Gastroesophageal sphincter (tissue), 3 donors: ENCODE data around the gene SIRT1.

Source experiments
- CTCF ChIP-seq, 4 experiments: fragments of 200-600 bp in 2 of 4; fragments of 450-650 bp in 2 of 4; sonication (generic) in 1 of 4; IDR thresholded peaks; one replicate each; pipeline ENCODE4 v1.5.1; 2017 to 2019; ENCODE audit warnings: antibody characterized with exemption in 4 of 4, mild to moderate bottlenecking in 2 of 4, moderate library complexity in 2 of 4
- EP300 ChIP-seq: sonication (generic); formaldehyde crosslinking; IDR thresholded peaks from one replicate; pipeline ENCODE4 v1.6.1; 2017; ENCODE audit warnings: antibody characterized with exemption, mild to moderate bottlenecking
- POLR2A ChIP-seq, 2 donors: fragments of 450-650 bp; IDR thresholded peaks; one replicate each; pipeline ENCODE4 v1.6.1; 2017; ENCODE audit warnings: antibody characterized with exemption in 2 of 2, mild to moderate bottlenecking in 2 of 2, moderate library complexity in 1 of 2

GRCh38 chr10:67914777-67915340 lies 30.4 kb downstream of the SIRT1 start:
- TF ChIP-seq CTCF (IDR thresholded peaks at IDR 0.05) (no peak), POLR2A (IDR thresholded peaks at IDR 0.05) (no peak), EP300 (no peak)
